CD4-positive, alpha-beta memory T cell (primary cell): ENCODE results near the gene CASP8AP2. TPM values are rescaled to one million over a fixed set of nuclear protein-coding genes. Genes with fewer than 3 reads are reported as not detected.

Source experiments
- CTCF ChIA-PET: fragments of 350-600 bp; sonication (Branson Sonifier 250); formaldehyde crosslinking; loops from one replicate; lab custom pipeline; 2021; ENCODE audit warnings: inconsistent platforms; ENCODE audit not compliant: partially characterized antibody; lab: Charles Lee
- POLR2A ChIA-PET: fragments of 350-600 bp; sonication (Branson Sonifier 250); formaldehyde crosslinking; loops from one replicate; lab custom pipeline; 2021; ENCODE audit not compliant: partially characterized antibody; lab: Charles Lee
- DNase-seq, 5 donors: peaks; one replicate each; pipeline versions ENCODE4 v3.0.0 to v3.0.0-alpha.2; 2020 to 2022; ENCODE audit warnings: mixed read lengths in 1 of 5
- H3K27ac ChIP-seq: one replicate; pipeline ENCODE4 v1.7.0; 2013; ENCODE audit warnings: low read depth, low read length
- H3K27me3 ChIP-seq: 2 replicates; pipeline ENCODE4 v1.7.0; 2013; ENCODE audit warnings: mild to moderate bottlenecking, low read length, moderate library complexity; ENCODE audit not compliant: insufficient read depth
- H3K36me3 ChIP-seq: 2 replicates; pipeline ENCODE4 v1.7.0; 2013; ENCODE audit warnings: mild to moderate bottlenecking, low read length, moderate library complexity; ENCODE audit not compliant: insufficient read depth
- H3K4me1 ChIP-seq: 2 replicates; pipeline ENCODE4 v1.7.0; 2013; ENCODE audit warnings: mild to moderate bottlenecking, low read length, moderate library complexity; ENCODE audit not compliant: insufficient read depth
- H3K4me3 ChIP-seq, 2 donors: one replicate each; pipeline ENCODE4 v1.7.0; 2013; ENCODE audit warnings: low read length in 2 of 2, mild to moderate bottlenecking in 1 of 2
- H3K9me3 ChIP-seq, 2 donors: one replicate each; pipeline ENCODE4 v1.7.0; 2013; ENCODE audit warnings: low read length in 2 of 2, control low read depth in 1 of 2; ENCODE audit not compliant: control insufficient read depth in 1 of 2
- H3K27ac Mint-ChIP-seq, 7 donors: one replicate each; pipeline ENCODE4 v1.8.0; 2020 to 2021; ENCODE audit warnings: mixed read lengths in 7 of 7, mild to moderate bottlenecking in 6 of 7, inconsistent platforms in 3 of 7, moderate library complexity in 3 of 7
- H3K27me3 Mint-ChIP-seq, 2 donors: one replicate each; pipeline ENCODE4 v1.8.0; 2020 to 2021; ENCODE audit warnings: mixed read lengths in 2 of 2
- H3K36me3 Mint-ChIP-seq, 2 donors: one replicate each; pipeline ENCODE4 v1.8.0; 2020 to 2021; ENCODE audit warnings: mixed read lengths in 2 of 2, inconsistent platforms in 1 of 2, mild to moderate bottlenecking in 1 of 2
- H3K4me1 Mint-ChIP-seq, 4 donors: one replicate each; pipeline ENCODE4 v1.8.0; 2020 to 2021; ENCODE audit warnings: mixed read lengths in 4 of 4, mild to moderate bottlenecking in 1 of 4
- H3K4me3 Mint-ChIP-seq, 8 donors: one replicate each; pipeline ENCODE4 v1.8.0; 2020 to 2021; ENCODE audit warnings: mixed read lengths in 8 of 8, mild to moderate bottlenecking in 7 of 8, moderate library complexity in 6 of 8, inconsistent platforms in 3 of 8
- H3K9me3 Mint-ChIP-seq, 8 donors: one replicate each; pipeline ENCODE4 v1.8.0; 2020 to 2021; ENCODE audit warnings: mixed read lengths in 8 of 8, mild to moderate bottlenecking in 5 of 8, inconsistent platforms in 3 of 8, moderate library complexity in 1 of 8
- intact Hi-C: fragments of 100-400 bp; cut with micrococcal nuclease; formaldehyde crosslinking; loops from one replicate; pipeline ENCODE4 v1.15.1; 2023
- polyA plus RNA-seq, 2 donors: library from polyadenylated mRNA; unstranded; fragments of 300-500 nt; fragmentation: Illumina TruSeq; gene quantifications; one replicate each; pipeline ENCODE4 v1.2.3, GENCODE V29; 2021
- total RNA-seq, 2 experiments: library from RNA; stranded (reverse); gene quantifications; one replicate each; pipeline ENCODE4 v1.2.3, GENCODE V29; 2021

CASP8AP2 gene
- total and polyA plus RNA-seq, 4 experiments from 2014 or later = 33.9 to 61.7 (median 60.0) TPM

GRCh38 chr6:89917801-89918366 lies 88.2 kb downstream of the CASP8AP2 start:
- peaks cover 7 to 30% (median 20%) of the 10 kb centered on the region in 8 donors for H3K9me3 Mint-ChIP-seq
- intact Hi-C loops = no loop called here
- CTCF ChIA-PET = no interaction called here

More at GRCh38 chr6:89917801-89918366, 88.2 kb downstream of the CASP8AP2 start:
- no peak for DNase-seq
- no peak overlapping the region for H3K4me3 Mint-ChIP-seq
- Histone ChIP-seq H3K27me3 (no peaks in the 10 kb centered on the region), H3K4me3 (no peak overlapping the region), H3K36me3 (no peaks in the 10 kb centered on the region), H3K4me1 (no peaks in the 10 kb centered on the region), H3K27ac (no peak overlapping the region), H3K9me3 (no peaks in the 10 kb centered on the region)
- H3K4me1 Mint-ChIP-seq = peaks cover 0 to 2% (median 0%) of the 10 kb centered on the region in 4 donors
- peaks cover 2 to 4% of the 10 kb centered on the region in 2 donors for H3K27me3 Mint-ChIP-seq
- peaks cover 8 to 17% of the 10 kb centered on the region in 2 donors for H3K36me3 Mint-ChIP-seq
- POLR2A ChIA-PET = interaction anchor here (0.6 kb wide), 1 partner anchor 571 kb away, joined by 3 read pairs; no protein-coding TSS in a partner anchor
- H3K27ac Mint-ChIP-seq = no peak overlapping the region

Other genes starting within 250 kb of the CASP8AP2 start
- gene LYRM2, start 191.1 kb upstream of the CASP8AP2 start, total RNA-seq = 10 to 100 TPM; 31.8 to 36.7 TPM
- 10 to 100 TPM; 73.1 to 73.3 TPM for gene LYRM2, start 191.1 kb upstream of the CASP8AP2 start, polyA plus RNA-seq
- gene MDN1, start 10.1 kb upstream of the CASP8AP2 start, total RNA-seq = 10 to 100 TPM; 62.0 to 72.2 TPM
- gene MDN1, start 10.1 kb upstream of the CASP8AP2 start, polyA plus RNA-seq = 10 to 100 TPM in 1 of 2 donors, 1 to 10 TPM in 1; 4.1 to 10.1 TPM
- gene GJA10, start 64.6 kb downstream of the CASP8AP2 start, total RNA-seq = not detected
- not detected for gene GJA10, start 64.6 kb downstream of the CASP8AP2 start, polyA plus RNA-seq